Thoracic aorta (tissue), 2 donors: ENCODE results near the gene DAGLA. TPM values are rescaled to one million over a fixed set of nuclear protein-coding genes. Genes with fewer than 3 reads are reported as not detected.
A peak's percentile ranks its signal among the peaks of the same experiment; 100 is the strongest.

Experiments
- ATAC-seq: fragments of 150-250 bp; one replicate; pipeline ENCODE4 v1.8.0; 2017; ENCODE audit warnings: low read depth; ENCODE audit not compliant: insufficient number of reproducible peaks, low FRiP score
- DNase-seq: peaks from one replicate; pipeline ENCODE4 v3.0.0-alpha.2; 2020; ENCODE audit warnings: low spot score
- H3K27ac ChIP-seq, 2 donors: fragments of 200-600 bp; sonication (generic); 1 replicate in 1 of 2; 2 replicates in 1 of 2; pipeline ENCODE4 v1.5.1; 2016; ENCODE audit warnings: mild to moderate bottlenecking in 2 of 2, moderate library complexity in 2 of 2
- H3K27me3 ChIP-seq: fragments of 200-600 bp; sonication (generic); replicated peaks from 2 replicates; pipeline ENCODE4 v1.6.0; 2016; ENCODE audit warnings: mild to moderate bottlenecking; ENCODE audit not compliant: insufficient read depth
- H3K36me3 ChIP-seq: fragments of 200-600 bp; sonication (generic); one replicate; pipeline ENCODE4 v1.5.1; 2016
- H3K4me1 ChIP-seq, 2 donors: fragments of 200-600 bp; sonication (generic); 1 replicate in 1 of 2; 2 replicates in 1 of 2; pipeline versions ENCODE4 v1.5.1 to v1.6.0; 2016; ENCODE audit warnings: low read depth in 2 of 2, mild to moderate bottlenecking in 1 of 2; ENCODE audit not compliant: control insufficient read depth in 1 of 2
- H3K4me3 ChIP-seq: fragments of 200-600 bp; sonication (generic); 2 replicates; pipeline ENCODE4 v1.5.1; 2016; ENCODE audit warnings: mild to moderate bottlenecking
- H3K9me3 ChIP-seq: fragments of 200-600 bp; sonication (generic); 2 replicates; pipeline ENCODE4 v1.5.1; 2016
- total RNA-seq, 2 donors: library from RNA; depleted of rRNA; stranded (reverse); fragments of >200 nt; gene quantifications; one replicate each; pipeline versions ENCODE4 v1.1.0 to v1.2.3, GENCODE V29; 2016
- TF ChIP-seq, protein P1 (sequence below): fragments of 200-600 bp; sonication (generic); IDR thresholded peaks from one replicate; pipeline ENCODE4 v1.5.1; 2019; ENCODE audit warnings: antibody characterized with exemption

The DAGLA gene
- total RNA-seq, 2 donors from 2014 or later = 1.2 to 1.4 TPM

DNA sequence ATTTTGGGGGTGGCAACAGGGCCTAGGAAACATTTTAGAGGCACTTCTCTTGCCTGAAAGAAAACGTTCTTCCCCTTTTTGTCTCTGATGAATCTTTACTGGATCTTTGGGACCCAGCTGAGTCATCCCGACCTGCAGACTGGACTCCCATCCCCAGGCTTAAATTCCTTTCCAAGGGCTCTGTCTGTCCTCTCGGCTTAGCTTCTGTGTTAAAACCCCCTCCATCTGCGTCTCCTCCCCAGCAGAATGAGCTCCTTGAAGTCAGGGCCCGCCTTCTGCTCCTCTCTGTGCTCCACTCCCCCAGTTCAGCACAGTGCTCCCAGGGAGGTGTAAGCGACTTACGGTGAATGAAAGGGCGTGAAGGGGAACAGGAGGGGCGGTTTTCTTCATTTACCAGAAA lies 895 bp upstream of the DAGLA start:
- Histone ChIP-seq H3K9me3 (no peaks in the 10 kb centered on the region), H3K27ac (no peak overlapping the region), H3K4me3 (no peak overlapping the region), H3K36me3 (no peaks in the 10 kb centered on the region), H3K27me3 (no peaks in the 10 kb centered on the region), H3K4me1 (no peaks in the 10 kb centered on the region)
- DNase-seq (no peak), ATAC-seq (no peak)
- TF ChIP-seq, protein P1, sequence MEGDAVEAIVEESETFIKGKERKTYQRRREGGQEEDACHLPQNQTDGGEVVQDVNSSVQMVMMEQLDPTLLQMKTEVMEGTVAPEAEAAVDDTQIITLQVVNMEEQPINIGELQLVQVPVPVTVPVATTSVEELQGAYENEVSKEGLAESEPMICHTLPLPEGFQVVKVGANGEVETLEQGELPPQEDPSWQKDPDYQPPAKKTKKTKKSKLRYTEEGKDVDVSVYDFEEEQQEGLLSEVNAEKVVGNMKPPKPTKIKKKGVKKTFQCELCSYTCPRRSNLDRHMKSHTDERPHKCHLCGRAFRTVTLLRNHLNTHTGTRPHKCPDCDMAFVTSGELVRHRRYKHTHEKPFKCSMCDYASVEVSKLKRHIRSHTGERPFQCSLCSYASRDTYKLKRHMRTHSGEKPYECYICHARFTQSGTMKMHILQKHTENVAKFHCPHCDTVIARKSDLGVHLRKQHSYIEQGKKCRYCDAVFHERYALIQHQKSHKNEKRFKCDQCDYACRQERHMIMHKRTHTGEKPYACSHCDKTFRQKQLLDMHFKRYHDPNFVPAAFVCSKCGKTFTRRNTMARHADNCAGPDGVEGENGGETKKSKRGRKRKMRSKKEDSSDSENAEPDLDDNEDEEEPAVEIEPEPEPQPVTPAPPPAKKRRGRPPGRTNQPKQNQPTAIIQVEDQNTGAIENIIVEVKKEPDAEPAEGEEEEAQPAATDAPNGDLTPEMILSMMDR = no peak

DNA sequence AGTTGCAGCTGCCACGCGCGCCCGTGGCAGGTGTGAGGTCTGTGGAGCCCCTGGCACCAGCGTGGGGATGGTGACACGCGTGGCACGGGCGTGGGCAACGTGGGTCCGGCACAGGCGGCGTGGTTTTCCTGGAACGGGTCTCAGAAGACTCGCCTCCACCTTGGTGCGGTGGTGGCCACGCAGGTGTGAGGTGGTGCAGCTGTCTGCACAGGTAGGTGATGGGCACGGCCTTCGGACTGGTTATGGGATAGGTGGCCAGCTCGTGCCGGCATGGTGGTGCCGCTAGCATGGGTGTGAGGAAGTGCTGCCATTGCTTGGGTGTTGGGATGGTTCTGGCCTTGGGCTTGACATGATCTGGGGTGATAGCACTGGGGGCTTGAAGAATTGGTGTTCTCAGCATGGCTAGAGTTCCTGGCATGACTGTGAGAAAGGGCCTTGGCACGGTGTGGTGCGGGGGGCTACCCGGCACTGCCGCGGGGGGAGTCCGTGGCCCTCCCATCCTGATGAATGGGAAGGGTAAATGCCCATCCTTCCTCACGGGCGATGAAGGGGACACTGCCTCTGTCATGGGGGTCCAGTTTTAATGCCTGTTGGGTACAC lies 531 bp downstream of the DAGLA start:
- TF ChIP-seq, protein P1 = no peak
- Histone ChIP-seq H3K27ac (no peak overlapping the region), H3K36me3 (no peaks in the 10 kb centered on the region), H3K4me1 (no peaks in the 10 kb centered on the region), H3K27me3 (no peaks in the 10 kb centered on the region), H3K9me3 (no peaks in the 10 kb centered on the region), H3K4me3 (peak overlapping the region; percentile 67)
- ATAC-seq (no peak), DNase-seq (no peak)

DNA sequence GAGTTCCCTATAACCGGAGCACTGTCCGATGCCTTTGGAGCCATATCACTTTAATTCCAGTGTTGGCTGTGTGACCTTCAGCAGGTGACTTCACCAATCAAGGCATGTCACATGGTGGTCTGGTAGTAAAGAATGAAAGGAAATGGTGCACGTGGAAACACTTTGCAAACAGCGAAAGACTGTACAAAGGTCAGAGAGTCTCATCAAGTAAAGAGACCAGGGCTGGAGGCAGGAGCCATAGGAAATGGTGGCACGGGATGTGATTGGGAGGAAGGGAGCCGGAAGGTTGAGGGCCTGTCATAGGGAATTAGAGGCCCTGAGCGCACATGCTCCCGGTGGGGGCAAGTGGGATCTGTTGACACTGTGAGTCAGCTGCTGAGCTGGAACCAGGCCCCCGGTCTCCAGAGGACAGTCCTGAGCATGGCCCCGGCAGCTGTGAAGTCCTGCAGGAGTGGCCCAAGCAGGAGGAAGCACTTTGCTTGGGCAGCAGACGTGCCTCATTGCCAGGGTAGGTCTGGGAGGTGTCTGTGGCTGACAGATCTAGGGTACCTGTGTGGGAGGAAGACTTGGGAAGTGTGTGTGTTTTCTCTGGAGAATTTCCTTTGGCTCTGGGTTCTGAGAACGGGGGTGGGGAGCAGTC lies 2.0 kb downstream of the DAGLA start:
- ATAC-seq (no peak), DNase-seq (no peak)
- Histone ChIP-seq H3K27ac (no peak overlapping the region), H3K4me3 (no peak overlapping the region), H3K9me3 (no peaks in the 10 kb centered on the region), H3K4me1 (no peaks in the 10 kb centered on the region), H3K27me3 (no peaks in the 10 kb centered on the region), H3K36me3 (no peaks in the 10 kb centered on the region)
- TF ChIP-seq, protein P1 = no peak

DNA sequence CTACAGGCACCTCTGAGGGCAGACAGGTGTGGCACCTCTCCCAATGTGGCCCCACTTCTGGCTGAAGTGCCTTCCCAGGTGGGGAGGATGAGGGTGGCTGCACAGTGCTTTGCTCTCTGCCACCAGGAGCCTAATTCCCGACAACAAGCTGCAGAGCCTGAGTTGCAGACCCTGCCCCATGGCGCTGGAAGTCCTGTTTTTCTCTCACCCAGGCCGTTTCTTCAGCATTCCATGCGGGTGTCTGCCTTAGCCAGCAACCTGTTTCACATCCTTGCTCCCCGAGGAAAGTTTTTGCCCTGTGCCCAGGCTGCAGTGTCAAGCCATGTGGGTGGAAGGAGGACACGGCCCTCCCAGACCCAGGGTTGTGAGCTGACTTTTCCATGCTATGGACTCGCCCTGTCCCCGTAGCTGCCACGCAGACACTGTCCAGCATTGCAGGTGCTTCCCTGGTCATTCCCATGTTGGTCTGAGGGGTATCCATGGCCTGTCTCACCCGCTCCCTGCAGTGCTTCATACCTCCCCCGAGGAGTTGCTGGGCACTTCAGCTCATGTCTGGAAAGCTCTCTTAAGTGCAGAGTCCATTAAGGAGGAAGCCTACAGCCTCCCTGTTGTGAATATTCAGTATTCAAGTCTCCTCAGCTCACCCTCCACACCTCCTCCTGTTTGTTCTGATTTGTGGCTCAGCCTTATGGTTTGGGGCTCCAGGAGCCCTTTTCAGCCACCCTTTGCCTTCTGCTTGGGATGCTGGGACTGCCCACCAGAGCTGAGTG lies 2.9 kb downstream of the DAGLA start:
- no peak overlapping the region for H3K4me3 ChIP-seq
- H3K27me3 ChIP-seq = no peaks in the 10 kb centered on the region
- ATAC-seq (no peak), DNase-seq (no peak)
- H3K27ac ChIP-seq = no peak overlapping the region
- H3K4me1 ChIP-seq = no peaks in the 10 kb centered on the region
- TF ChIP-seq, protein P1 = no peak
- H3K9me3 ChIP-seq = no peaks in the 10 kb centered on the region
- no peaks in the 10 kb centered on the region for H3K36me3 ChIP-seq
